SK-N-SH (cell line): ENCODE measurements around the gene TEX22. TPM values are rescaled to one million over a fixed set of nuclear protein-coding genes. Genes with fewer than 3 reads are reported as not detected.

ENCODE experiments used
- CTCF ChIA-PET: fragments of 300-600, 350-600 bp; formaldehyde crosslinking; extraction: SDS; loops from one replicate; lab custom pipeline; 2021; lab: Yijun Ruan, JAX
- POLR2A ChIA-PET: fragments of 350-600 bp; sonication (Branson Sonifier 250); formaldehyde crosslinking; extraction: SDS; loops from one replicate; lab custom pipeline; 2020; ENCODE audit warnings: antibody characterized with exemption, inconsistent platforms; lab: Yijun Ruan, JAX
- DNase-seq: peaks from one replicate; pipeline ENCODE4 v3.0.0; 2012
- H2AFZ ChIP-seq: fragments of 200-600 bp; sonication (generic); 2 replicates; pipeline ENCODE4 v1.8.1; 2016; ENCODE audit warnings: antibody characterized with exemption, mild to moderate bottlenecking, low read depth
- H3F3A ChIP-seq: fragments of 200-600 bp; sonication (generic); replicated peaks from 2 replicates; pipeline ENCODE3; 2016; ENCODE audit warnings: antibody characterized with exemption, mild to moderate bottlenecking; ENCODE audit not compliant: insufficient read depth
- H3K27ac ChIP-seq, 2 experiments: fragments of 200-500 bp in 1 of 2; fragments of 200-600 bp in 1 of 2; sonication (Bioruptor generic) in 1 of 2; sonication (generic), shearing (Covaris generic) in 1 of 2; 2 replicates each; pipeline versions ENCODE4 v1.5.1 to v1.6.1; 2014 to 2016; ENCODE audit warnings: low read depth in 2 of 2, inconsistent platforms in 1 of 2, low read length in 1 of 2, mild to moderate bottlenecking in 1 of 2, mixed read lengths in 1 of 2
- H3K27me3 ChIP-seq: fragments of 200-600 bp; sonication (generic), shearing (Covaris generic); 2 replicates; pipeline ENCODE4 v1.6.1; 2016; ENCODE audit warnings: mixed run types; ENCODE audit not compliant: insufficient read depth
- H3K36me3 ChIP-seq, 2 experiments: fragments of 200-500 bp in 1 of 2; fragments of 200-600 bp in 1 of 2; sonication (Bioruptor generic) in 1 of 2; sonication (generic) in 1 of 2; replicated peaks in 1 of 2; 2 replicates each; pipeline versions ENCODE3 to v1.5.1; 2014 to 2016; ENCODE audit warnings: low read length in 1 of 2, mild to moderate bottlenecking in 1 of 2; ENCODE audit not compliant: insufficient read depth in 2 of 2, control insufficient read depth in 1 of 2
- H3K4me1 ChIP-seq, 2 experiments: fragments of 200-500 bp in 1 of 2; fragments of 200-600 bp in 1 of 2; sonication (Bioruptor generic) in 1 of 2; sonication (generic), shearing (Covaris generic) in 1 of 2; 2 replicates each; pipeline versions ENCODE4 v1.5.1 to v1.6.1; 2014 to 2016; ENCODE audit warnings: low read depth in 1 of 2, low read length in 1 of 2, mixed run types in 1 of 2; ENCODE audit not compliant: insufficient read depth in 2 of 2, control insufficient read depth in 1 of 2
- H3K4me2 ChIP-seq: fragments of 200-600 bp; sonication (generic), shearing (Covaris generic); 2 replicates; pipeline ENCODE4 v1.6.1; 2017; ENCODE audit warnings: mixed run types
- H3K4me3 ChIP-seq, 2 experiments: fragments of 200-500 bp in 1 of 2; fragments of 200-600 bp in 1 of 2; sonication (Bioruptor generic) in 1 of 2; sonication (generic), shearing (Covaris generic) in 1 of 2; 2 replicates each; pipeline versions ENCODE4 v1.5.1 to v1.8.1; 2014 to 2016; ENCODE audit warnings: low read depth in 2 of 2, inconsistent platforms in 1 of 2, low read length in 1 of 2, mild to moderate bottlenecking in 1 of 2, mixed read lengths in 1 of 2, moderate library complexity in 1 of 2
- H3K79me2 ChIP-seq: fragments of 200-600 bp; sonication (generic); 2 replicates; pipeline ENCODE4 v1.8.1; 2017; ENCODE audit warnings: mild to moderate bottlenecking; ENCODE audit not compliant: insufficient read depth
- H3K9ac ChIP-seq: fragments of 200-600 bp; sonication (generic); 2 replicates; pipeline ENCODE4 v1.6.1; 2017; ENCODE audit warnings: mixed run types
- H3K9me2 ChIP-seq: fragments of 200-600 bp; sonication (generic); 2 replicates; pipeline ENCODE4 v1.6.1; 2017; ENCODE audit warnings: mixed run types
- H3K9me3 ChIP-seq: fragments of 200-600 bp; sonication (generic); 2 replicates; pipeline ENCODE4 v1.6.1; 2017; ENCODE audit warnings: mixed run types, mild to moderate bottlenecking, moderate library complexity
- H4K20me1 ChIP-seq: fragments of 200-600 bp; sonication (generic); 2 replicates; pipeline ENCODE4 v1.6.1; 2017; ENCODE audit warnings: mild to moderate bottlenecking, mixed run types; ENCODE audit not compliant: insufficient read depth
- CTCF ChIP-seq: fragments of 200-600 bp; sonication (generic); IDR thresholded peaks from 2 replicates; pipeline ENCODE4 v1.6.1; 2017; ENCODE audit warnings: antibody characterized with exemption, mild to moderate bottlenecking, moderate library complexity
- ELF1 ChIP-seq: IDR thresholded peaks from 2 replicates; pipeline ENCODE4 v1.4.0; 2012
- EP300 ChIP-seq, 2 experiments: IDR thresholded peaks; 2 replicates each; pipeline versions ENCODE4 v1.4.0 to v1.6.1; 2012; ENCODE audit warnings: borderline replicate concordance in 1 of 2, low read depth in 1 of 2, low read length in 1 of 2
- GABPA ChIP-seq: IDR thresholded peaks from 2 replicates; pipeline ENCODE4 v1.4.0; 2012; ENCODE audit warnings: low read depth, mild to moderate bottlenecking
- GATA2 ChIP-seq: sonication (generic); formaldehyde crosslinking; IDR thresholded peaks from 2 replicates; pipeline ENCODE4 v1.5.0; 2020; ENCODE audit warnings: mild to moderate bottlenecking, missing genetic modification reagents
- MAX ChIP-seq: IDR thresholded peaks from 2 replicates; pipeline ENCODE4 v1.4.0; 2012; ENCODE audit warnings: low read depth
- RXRA ChIP-seq: IDR thresholded peaks from 2 replicates; pipeline ENCODE4 v1.4.0; 2012; ENCODE audit warnings: low read depth, mild to moderate bottlenecking, borderline replicate concordance
- SMC3 ChIP-seq: IDR thresholded peaks from 2 replicates; pipeline ENCODE4 v1.6.1; 2012; ENCODE audit warnings: low read depth, low read length, improper control_type of control experiment
- TEAD4 ChIP-seq: IDR thresholded peaks from 2 replicates; pipeline ENCODE4 v1.4.0; 2012; ENCODE audit warnings: mild to moderate bottlenecking, borderline replicate concordance; ENCODE audit not compliant: insufficient read depth
- USF1 ChIP-seq: IDR thresholded peaks from 2 replicates; pipeline ENCODE4 v1.4.0; 2012; ENCODE audit warnings: low read depth, borderline replicate concordance
- YY1 ChIP-seq: IDR thresholded peaks from 2 replicates; pipeline ENCODE4 v1.4.0; 2012; ENCODE audit warnings: low read depth, mild to moderate bottlenecking
- WGBS: methylation state at CpG from one replicate; pipeline ENCODE4 v1.1.6; 2017; ENCODE audit warnings: low lambda C conversion rate; 5-methylcytosine and 5-hydroxymethylcytosine counted together
- polyA plus RNA-seq, 3 experiments: library from polyadenylated mRNA; depleted of rRNA; stranded (reverse); fragments of >200 nt; gene quantifications; 2 replicates each; pipeline ENCODE4 v1.2.3, GENCODE V29; 2012

TEX22 gene
- polyA plus RNA-seq, 1 of the 3 experiments (the other 2 are of a cell fraction): 0.26 TPM

- H3K36me3 ChIP-seq: peaks cover 3 to 51% of the 10 kb centered on the region in 2 experiments
- 93% methylated on average over 13 of the region's 26 CpGs for WGBS
These were observed 47.8 kb downstream of the TEX22 start for GRCh38 chr14:105445901-105446845.

GRCh38 chr14:105446971-105447370 is 48.6 kb downstream of the TEX22 start:
- Histone ChIP-seq H3K79me2 (peaks cover 45% of the 10 kb centered on the region), H3K27me3 (no peaks in the 10 kb centered on the region), H3F3A (no peaks in the 10 kb centered on the region), H3K4me1 (peaks cover 0 to 16% of the 10 kb centered on the region in 2 experiments; a peak in 1 of 4 replicates), H3K4me2 (no peak overlapping the region), H3K36me3 (peaks cover 5 to 52% of the 10 kb centered on the region in 2 experiments), H3K9ac (no peak overlapping the region), H3K27ac (peak overlapping the region in 1 of 2 experiments; percentile 8; a peak in 1 of 4 replicates), H3K9me2 (no peaks in the 10 kb centered on the region), H3K9me3 (no peaks in the 10 kb centered on the region), H3K4me3 (no peak overlapping the region), H2AFZ (no peak overlapping the region), H4K20me1 (peaks cover 24% of the 10 kb centered on the region)
- TF ChIP-seq MAX (no peak), TEAD4 (no peak), EP300 (IDR thresholded peaks at IDR 0.05; ENCODE audit: borderline replicate concordance in 1 of 2, low read depth in 1 of 2, low read length in 1 of 2) (no peak), ELF1 (no peak), GATA2 (CRISPR knock-in tag) (no peak), CTCF (no peak), GABPA (no peak)
- ChIA-PET POLR2A (no interaction called here), CTCF (interaction anchor here (1.0 to 2.9 kb wide), 8 partner anchors 9 to 81 kb away, joined by 3 to 22 read pairs (median 6); no protein-coding TSS in a partner anchor)
- WGBS: 86% methylated on average over 3 of the region's 14 CpGs
- DNase-seq: no peak

More at GRCh38 chr14:105445901-105446845, 47.8 kb downstream of the TEX22 start:
- no peak for DNase-seq
- H4K20me1 ChIP-seq: peaks cover 24% of the 10 kb centered on the region
- no peak overlapping the region; a peak in 1 of 4 replicates for H3K27ac ChIP-seq
- ChIA-PET POLR2A (no interaction called here), CTCF (interaction anchor here (1.4 to 2.9 kb wide), 5 partner anchors 10 to 82 kb away, joined by 3 to 22 read pairs (median 5); no protein-coding TSS in a partner anchor)
- H3K4me3 ChIP-seq: no peak overlapping the region
- H3K9ac ChIP-seq: no peak overlapping the region
- no peaks in the 10 kb centered on the region for H3K9me3 ChIP-seq
- H3K4me1 ChIP-seq: peaks cover 0 to 11% of the 10 kb centered on the region in 2 experiments; a peak in 1 of 4 replicates
- no peaks in the 10 kb centered on the region for H3F3A ChIP-seq
- no peak overlapping the region for H3K4me2 ChIP-seq
- peaks cover 45% of the 10 kb centered on the region for H3K79me2 ChIP-seq
- no peaks in the 10 kb centered on the region for H3K27me3 ChIP-seq
- H3K9me2 ChIP-seq: no peaks in the 10 kb centered on the region
- H2AFZ ChIP-seq: no peak overlapping the region
- TF ChIP-seq YY1 (no peak), RXRA (no peak), SMC3 (no peak), USF1 (no peak)
